GM19193 (cell line): Measurements from ENCODE around the gene PCDHB12.
"Not testable (repeated sequence)": the region's sequence is repeated elsewhere in the genome, so short reads cannot be mapped to it uniquely, and the experiment has no call there.

Experiments
- POLR2A ChIP-seq: IDR thresholded peaks from 4 replicates; pipeline ENCODE4 v1.6.1; 2011; ENCODE audit not compliant: insufficient read depth, insufficient read length; ENCODE audit errors: extremely low read depth

PCDHB12 gene

DNA sequence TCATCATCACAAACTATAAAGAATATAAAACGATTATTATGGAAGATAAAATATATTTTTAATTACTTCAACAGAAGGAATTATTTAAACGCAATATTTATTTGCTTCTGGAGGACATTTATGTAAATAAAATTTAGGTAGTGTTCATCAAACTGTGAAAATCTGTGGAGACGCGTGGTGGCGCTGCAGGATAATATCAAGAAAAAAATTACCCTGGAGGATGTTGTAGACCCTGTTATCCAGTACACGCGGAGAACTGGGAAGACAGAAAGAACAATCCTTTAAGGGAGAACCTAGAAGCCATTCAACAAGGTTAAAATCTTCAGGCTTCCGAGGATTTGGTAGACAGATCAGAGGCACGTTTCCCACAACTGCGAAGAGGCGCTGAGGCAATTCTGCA is at the start of gene PCDHB12:
Gene PCDHB12 (plus strand): TSS at position 242 of the 400 bp plus-strand sequence. CDS start 189 bp downstream, outside the sequence.
- no peak for TF ChIP-seq POLR2A

DNA sequence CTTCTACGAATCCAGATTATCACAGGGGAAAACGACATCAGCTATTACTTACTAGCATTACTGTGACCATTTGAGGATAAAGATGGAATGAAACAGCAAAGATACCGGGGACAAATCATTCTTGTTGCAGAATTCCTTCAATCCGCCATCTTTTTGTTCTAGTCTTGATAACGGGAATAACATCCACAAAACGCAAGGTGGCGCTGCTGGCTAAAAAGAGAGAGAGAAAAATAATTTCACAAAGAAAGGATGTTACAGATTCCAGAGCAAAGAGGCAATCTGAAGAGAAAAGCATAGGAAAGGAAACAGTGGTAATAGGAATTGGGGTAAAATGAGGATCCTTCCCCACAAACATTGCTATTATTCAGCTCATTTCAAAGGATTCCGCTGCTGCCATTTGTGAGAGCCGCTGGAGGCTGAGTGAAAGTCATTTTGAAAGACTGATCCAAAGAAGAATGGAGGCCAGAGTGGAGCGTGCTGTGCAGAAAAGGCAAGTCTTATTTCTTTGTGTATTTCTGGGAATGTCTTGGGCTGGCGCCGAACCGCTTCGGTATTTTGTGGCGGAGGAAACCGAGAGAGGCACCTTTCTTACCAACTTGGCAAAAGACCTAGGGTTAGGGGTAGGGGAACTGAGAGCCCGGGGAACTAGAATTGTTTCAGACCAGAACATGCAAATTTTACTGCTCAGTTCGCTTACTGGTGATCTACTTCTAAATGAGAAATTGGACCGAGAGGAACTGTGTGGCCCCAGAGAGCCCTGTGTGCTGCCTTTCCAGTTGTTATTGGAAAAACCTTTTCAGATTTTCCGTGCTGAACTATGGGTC is 35.9 kb upstream of the PCDHB12 start, which contains the start of gene PCDHB7:
Gene PCDHB7 (plus strand): TSS at position 264 of the 824 bp plus-strand sequence. CDS start 192 bp downstream, at position 456.
- no peak for TF ChIP-seq POLR2A

DNA sequence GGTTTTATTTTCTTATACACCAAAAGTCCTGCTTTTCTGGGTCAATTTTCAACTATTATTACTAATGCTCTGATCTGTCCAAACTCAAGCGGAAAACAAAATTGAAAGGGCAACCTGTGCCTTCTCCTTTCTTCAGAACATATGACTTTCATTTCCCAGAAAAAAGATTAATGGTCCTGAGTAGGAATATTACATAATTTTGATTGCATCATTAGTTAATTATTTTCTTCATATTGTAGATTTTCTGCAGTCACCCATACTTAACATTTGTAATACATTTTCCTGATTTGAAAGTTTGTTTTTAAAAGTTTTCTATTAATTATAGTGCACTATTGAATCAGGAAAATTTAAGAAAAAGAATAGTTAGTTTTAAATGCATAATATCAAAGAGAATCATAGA is 32.6 kb upstream of the PCDHB12 start:
- no peak for TF ChIP-seq POLR2A

DNA sequence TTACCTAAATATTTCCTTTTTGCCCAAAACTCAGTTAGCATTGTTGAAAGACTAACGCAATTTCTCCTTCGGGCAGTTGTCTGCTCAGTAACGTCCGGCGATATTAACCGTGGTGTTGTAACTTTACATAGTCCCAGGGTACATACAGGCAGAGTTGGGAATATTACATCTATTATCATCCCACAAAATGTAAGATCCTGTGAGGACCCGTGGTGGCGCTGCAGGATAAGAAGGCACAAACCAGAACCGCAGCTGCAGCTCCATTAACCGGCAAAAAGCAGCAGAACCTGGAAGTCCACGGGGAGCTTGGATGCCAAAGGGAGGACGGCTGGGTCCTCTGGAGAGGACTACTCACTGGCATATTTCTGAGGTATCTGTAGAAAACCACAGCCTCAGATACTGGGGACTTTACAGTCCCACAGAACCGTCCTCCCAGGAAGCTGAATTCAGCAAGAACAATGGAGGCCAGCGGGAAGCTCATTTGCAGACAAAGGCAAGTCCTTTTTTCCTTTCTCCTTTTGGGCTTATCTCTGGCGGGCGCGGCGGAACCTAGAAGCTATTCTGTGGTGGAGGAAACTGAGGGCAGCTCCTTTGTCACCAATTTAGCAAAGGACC is 30.8 kb upstream of the PCDHB12 start, which contains the start of gene PCDHB8:
Gene PCDHB8 (plus strand): TSS at position 214 of the 615 bp plus-strand sequence. CDS start 245 bp downstream, at position 459.
- not testable (repeated sequence) for TF ChIP-seq POLR2A

DNA sequence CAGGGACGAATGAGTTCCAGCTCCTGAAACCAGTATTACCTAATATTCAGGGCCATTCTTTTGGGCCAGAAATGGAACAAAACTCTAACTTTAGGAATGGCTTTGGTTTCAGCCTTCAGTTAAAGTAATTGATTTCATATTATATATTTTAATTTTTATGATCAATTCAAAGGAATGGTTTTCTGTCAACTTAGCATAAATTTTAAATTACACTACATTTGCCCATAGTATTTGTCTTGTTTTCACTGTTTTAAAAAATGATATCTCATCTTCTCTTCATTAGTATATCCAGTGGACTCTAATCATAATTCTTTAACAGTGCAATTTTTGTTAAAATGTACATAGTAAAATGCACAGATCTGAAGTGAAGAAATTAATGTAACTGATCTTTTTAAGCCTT is 28.2 kb upstream of the PCDHB12 start:
- TF ChIP-seq POLR2A = no peak

DNA sequence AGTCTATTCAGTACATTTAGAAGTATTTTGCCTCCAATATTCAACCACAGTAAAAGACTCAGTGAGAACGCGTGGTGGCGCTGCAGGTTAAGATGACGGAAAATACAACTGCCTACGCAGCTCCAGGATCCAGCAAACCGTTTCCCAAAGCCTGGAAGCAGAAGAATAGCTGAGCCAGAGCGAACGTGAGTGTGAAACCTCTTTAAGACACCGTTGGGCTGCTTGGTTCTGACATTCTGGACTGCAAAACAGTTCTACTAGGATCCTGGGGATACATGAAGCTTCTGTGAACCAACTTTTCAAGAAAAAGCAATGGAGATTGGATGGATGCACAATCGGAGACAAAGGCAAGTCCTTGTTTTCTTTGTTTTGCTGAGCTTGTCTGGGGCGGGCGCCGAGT is 26.3 kb upstream of the PCDHB12 start, which contains the start of gene PCDHB16:
Gene PCDHB16 (plus strand): TSS at position 140 of the 400 bp plus-strand sequence. CDS start 173 bp downstream, at position 313.
- TF ChIP-seq POLR2A = no peak

DNA sequence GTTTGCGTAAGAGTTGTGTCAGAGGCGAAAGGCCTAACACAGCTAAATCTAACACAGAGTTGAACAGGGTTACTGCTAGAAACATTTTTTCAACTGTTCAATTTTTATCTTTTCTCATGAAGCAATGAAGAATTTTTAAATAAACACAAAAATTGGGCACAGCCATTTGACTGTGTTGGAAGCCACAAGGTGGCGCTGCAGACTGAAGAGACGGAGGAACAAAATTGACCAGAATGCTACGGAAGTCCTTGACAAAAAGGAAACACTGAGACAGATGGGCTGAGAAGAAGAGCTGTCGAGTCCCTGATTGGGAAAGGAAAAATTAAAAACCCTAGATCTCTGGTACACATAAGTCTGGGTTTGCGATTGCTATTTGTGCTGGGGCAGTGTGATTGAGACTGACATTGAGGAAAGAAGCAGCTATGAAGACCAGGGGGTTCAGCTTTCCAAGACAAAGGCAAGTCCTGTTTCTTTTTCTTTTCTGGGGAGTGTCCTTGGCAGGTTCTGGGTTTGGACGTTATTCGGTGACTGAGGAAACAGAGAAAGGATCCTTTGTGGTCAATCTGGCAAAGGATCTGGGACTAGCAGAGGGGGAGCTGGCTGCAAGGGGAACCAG is 21.5 kb upstream of the PCDHB12 start, which contains the start of gene PCDHB9:
Gene PCDHB9 (plus strand): TSS at position 265 of the 616 bp plus-strand sequence. CDS start 158 bp downstream, at position 423.
- no peak for TF ChIP-seq POLR2A

DNA sequence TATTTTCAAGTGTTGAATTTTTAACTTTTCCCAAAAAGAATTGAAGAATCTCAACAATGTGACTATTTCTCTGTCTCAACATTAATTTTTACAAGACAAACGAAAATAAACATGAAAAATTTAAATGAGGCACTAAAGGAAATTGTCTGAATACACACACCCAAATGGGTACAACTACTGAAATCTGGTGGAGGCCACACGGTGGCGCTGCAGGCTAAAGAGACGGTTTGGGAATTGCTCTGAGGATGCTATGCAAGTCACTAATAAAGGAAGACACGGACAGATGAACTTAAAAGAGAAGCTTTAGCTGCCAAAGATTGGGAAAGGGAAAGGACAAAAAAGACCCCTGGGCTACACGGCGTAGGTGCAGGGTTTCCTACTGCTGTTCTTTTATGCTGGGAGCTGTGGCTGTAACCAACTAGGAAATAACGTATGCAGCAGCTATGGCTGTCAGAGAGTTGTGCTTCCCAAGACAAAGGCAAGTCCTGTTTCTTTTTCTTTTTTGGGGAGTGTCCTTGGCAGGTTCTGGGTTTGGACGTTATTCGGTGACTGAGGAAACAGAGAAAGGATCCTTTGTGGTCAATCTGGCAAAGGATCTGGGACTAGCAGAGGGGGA is 16.3 kb upstream of the PCDHB12 start, which contains the start of gene PCDHB10:
Gene PCDHB10 (plus strand): TSS at position 244 of the 616 bp plus-strand sequence. CDS start 200 bp downstream, at position 444.
- TF ChIP-seq POLR2A = no peak

DNA sequence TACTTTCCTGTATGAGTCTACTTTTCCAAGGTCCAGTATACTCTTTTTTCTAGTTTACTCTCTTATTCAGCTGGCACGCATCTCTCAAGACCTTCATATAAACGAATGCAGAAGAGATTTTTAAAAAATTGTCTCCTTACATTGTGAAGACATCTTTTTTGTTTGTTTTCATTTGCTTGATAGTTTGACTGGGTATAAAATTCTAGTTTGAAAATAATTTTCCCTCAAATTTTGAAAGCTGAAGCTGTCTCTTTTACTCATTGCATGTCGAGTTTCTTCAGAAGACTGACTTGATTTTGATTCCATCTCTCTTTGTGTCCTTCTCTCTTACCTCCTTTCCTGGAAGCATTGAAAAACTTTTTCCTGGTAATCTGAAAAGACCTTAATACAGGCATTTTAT is 12.2 kb upstream of the PCDHB12 start:
- TF ChIP-seq POLR2A = no peak

DNA sequence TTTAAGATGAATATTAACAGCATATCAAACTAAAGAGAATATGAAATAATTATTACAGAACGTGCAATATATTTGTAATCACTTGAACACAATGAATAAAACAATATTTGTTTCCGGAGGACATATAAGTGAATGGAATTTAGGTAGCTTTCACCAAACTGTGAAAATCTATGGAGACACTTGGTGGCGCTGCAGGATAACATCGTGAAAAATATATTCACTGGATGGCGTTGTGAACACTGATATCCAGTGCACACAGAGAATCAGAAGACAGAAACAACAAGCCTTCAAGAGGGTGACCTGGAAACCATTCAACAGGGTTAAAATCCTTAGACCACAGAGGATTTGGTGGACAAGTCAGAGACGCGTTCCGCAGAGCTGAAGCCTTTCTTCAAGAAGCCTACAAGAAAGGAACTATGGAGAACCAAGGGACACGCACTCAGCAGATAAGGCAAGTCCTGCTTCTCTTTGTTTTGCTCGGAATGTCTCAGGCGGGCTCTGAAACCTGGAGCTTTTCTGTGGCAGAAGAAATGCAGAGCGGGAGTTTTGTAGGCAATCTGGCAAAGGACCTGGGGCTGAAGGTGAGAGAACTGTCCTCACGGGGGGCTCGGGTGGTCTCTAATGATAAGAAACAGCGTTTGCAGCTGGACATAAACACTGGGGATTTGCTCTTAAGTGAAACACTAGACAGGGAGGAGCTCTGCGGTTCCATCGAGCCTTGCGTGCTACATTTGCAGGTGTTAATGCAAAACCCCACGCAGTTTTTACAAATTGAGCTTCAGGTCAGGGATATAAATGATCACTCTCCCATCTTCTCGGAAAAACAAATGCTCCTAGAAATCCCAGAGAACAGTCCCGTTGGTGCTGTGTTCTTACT is 8.9 kb upstream of the PCDHB12 start, which contains the start of gene PCDHB11:
Gene PCDHB11 (plus strand): TSS at position 269 of the 877 bp plus-strand sequence. CDS start 148 bp downstream, at position 417.
- no peak for TF ChIP-seq POLR2A

DNA sequence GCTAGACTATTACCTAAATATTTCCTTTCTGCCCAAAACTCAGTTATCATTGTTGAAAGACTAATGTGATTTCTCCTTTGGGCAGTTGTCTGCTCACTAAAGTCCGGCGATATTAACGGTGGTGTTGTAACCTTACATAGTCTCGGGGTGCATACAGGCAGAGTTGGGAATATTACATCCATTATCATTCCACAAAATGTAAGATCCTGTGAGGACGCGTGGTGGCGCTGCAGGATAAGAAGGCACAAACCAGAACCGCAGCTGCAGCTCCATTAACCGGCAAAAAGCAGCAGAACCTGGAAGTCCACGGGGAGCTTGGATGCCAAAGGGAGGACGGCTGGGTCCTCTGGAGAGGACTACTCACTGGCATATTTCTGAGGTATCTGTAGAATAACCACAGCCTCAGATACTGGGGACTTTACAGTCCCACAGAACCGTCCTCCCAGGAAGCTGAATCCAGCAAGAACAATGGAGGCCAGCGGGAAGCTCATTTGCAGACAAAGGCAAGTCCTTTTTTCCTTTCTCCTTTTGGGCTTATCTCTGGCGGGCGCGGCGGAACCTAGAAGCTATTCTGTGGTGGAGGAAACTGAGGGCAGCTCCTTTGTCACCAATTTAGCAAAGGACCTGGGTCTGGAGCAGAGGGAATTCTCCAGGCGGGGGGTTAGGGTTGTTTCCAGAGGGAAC is 5.3 kb downstream of the PCDHB12 start, which contains the start of gene PCDHB13:
Gene PCDHB13 (plus strand): TSS at position 264 of the 684 bp plus-strand sequence. CDS start 205 bp downstream, at position 469.
- TF ChIP-seq POLR2A = not testable (repeated sequence)

DNA sequence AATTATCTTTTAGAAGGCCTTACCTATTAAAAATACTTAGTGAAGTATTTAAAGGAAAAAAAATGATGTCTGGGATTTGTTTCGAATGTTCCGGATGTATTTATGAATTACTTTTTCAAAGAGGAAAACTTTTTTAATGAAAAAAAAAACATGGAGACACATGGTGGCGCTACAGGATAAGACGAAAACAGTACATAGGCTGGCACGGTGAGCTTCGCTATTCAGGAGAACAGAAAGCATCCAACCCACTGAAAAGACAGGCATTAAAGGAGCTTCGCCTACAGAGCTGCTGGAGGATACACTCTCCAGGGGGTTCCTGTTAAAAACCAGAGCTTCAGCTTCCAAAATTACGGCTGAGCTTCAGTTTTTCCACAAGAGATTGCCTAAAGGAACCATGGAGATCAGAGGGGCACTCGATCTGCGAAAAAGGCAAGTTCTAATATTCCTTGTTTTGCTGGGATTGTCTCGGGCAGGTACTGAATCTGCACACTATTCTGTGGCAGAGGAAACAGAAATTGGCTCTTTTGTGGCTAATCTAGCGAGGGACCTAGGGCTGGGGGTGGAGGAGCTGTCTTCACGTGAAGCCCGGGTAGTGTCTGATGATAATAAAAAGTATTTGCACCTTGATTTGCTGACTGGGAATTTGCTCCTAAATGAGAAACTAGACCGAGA is 14.7 kb downstream of the PCDHB12 start, which contains the start of gene PCDHB14:
Gene PCDHB14 (plus strand): TSS at position 232 of the 672 bp plus-strand sequence. CDS start 163 bp downstream, at position 395.
- TF ChIP-seq POLR2A = no peak
